Liver (tissue), 9 donors: ENCODE measurements around the gene ZNF335. TPM values are rescaled to one million over a fixed set of nuclear protein-coding genes. Genes with fewer than 3 reads are reported as not detected.

Experiments used
- DNase-seq: peaks from one replicate; pipeline ENCODE4 v3.0.0-alpha.2; 2017; ENCODE audit warnings: low spot score
- H3K27ac ChIP-seq, 2 donors: one replicate each; pipeline ENCODE4 v1.7.0; 2013; ENCODE audit warnings: inconsistent platforms in 2 of 2, low read length in 2 of 2, control low read depth in 1 of 2, low read depth in 1 of 2, mild to moderate bottlenecking in 1 of 2
- H3K27me3 ChIP-seq, 4 donors: one replicate each; pipeline versions ENCODE4 v1.6.1 to v1.7.0; 2013; ENCODE audit warnings: low read length in 3 of 4, inconsistent platforms in 1 of 4, mild to moderate bottlenecking in 1 of 4, moderate library complexity in 1 of 4; ENCODE audit not compliant: control insufficient read depth in 4 of 4, insufficient read depth in 4 of 4
- H3K36me3 ChIP-seq, 4 donors: one replicate each; pipeline versions ENCODE4 v1.6.1 to v1.7.0; 2013; ENCODE audit warnings: low read length in 3 of 4, mild to moderate bottlenecking in 3 of 4, low read depth in 1 of 4, moderate library complexity in 1 of 4; ENCODE audit not compliant: control insufficient read depth in 4 of 4, insufficient read depth in 3 of 4
- H3K4me1 ChIP-seq, 4 donors: one replicate each; pipeline versions ENCODE4 v1.6.1 to v1.7.0; 2013; ENCODE audit warnings: low read length in 3 of 4, mild to moderate bottlenecking in 3 of 4, moderate library complexity in 1 of 4; ENCODE audit not compliant: control insufficient read depth in 4 of 4, insufficient read depth in 4 of 4
- H3K4me3 ChIP-seq, 3 donors: one replicate each; pipeline versions ENCODE4 v1.6.1 to v1.7.0; 2013; ENCODE audit warnings: low read length in 3 of 3, control low read depth in 1 of 3, low read depth in 1 of 3, mild to moderate bottlenecking in 1 of 3
- H3K9ac ChIP-seq, 2 donors: one replicate each; pipeline ENCODE4 v1.7.0; 2013; ENCODE audit warnings: low read length in 2 of 2, mild to moderate bottlenecking in 2 of 2, moderate library complexity in 2 of 2, control low read depth in 1 of 2, low read depth in 1 of 2
- H3K9me3 ChIP-seq, 4 donors: one replicate each; pipeline versions ENCODE4 v1.6.1 to v1.7.0; 2013; ENCODE audit warnings: low read length in 3 of 4; ENCODE audit not compliant: control insufficient read depth in 4 of 4
- ATF3 ChIP-seq: IDR thresholded peaks from 2 replicates; pipeline ENCODE4 v1.6.1; 2016; ENCODE audit warnings: antibody characterized with exemption
- CTCF ChIP-seq: fragments of 150-350 bp; IDR thresholded peaks from 2 replicates; pipeline ENCODE4 v1.5.1; 2017; ENCODE audit warnings: improper control_type of control experiment, low read depth, low read length; ENCODE audit not compliant: missing input control
- EGR1 ChIP-seq, 2 donors: IDR thresholded peaks; 2 replicates each; pipeline ENCODE4 v1.6.1; 2016 to 2018; ENCODE audit warnings: antibody characterized with exemption in 2 of 2, low read depth in 2 of 2
- FOXA1 ChIP-seq: IDR thresholded peaks from 2 replicates; pipeline ENCODE4 v1.6.1; 2016; ENCODE audit warnings: antibody characterized with exemption
- FOXA2 ChIP-seq: IDR thresholded peaks from 2 replicates; pipeline ENCODE4 v1.6.1; 2016; ENCODE audit warnings: antibody characterized with exemption
- GABPA ChIP-seq, 2 donors: IDR thresholded peaks in 1 of 2; conservative IDR thresholded peaks in 1 of 2; 2 replicates each; pipeline ENCODE4 v1.6.1; 2016; ENCODE audit warnings: antibody characterized with exemption in 2 of 2, mild to moderate bottlenecking in 1 of 2, moderate library complexity in 1 of 2
- HNF4A ChIP-seq, 2 donors: conservative IDR thresholded peaks; 2 replicates each; pipeline ENCODE4 v1.6.1; 2016; ENCODE audit warnings: antibody characterized with exemption in 2 of 2, mild to moderate bottlenecking in 2 of 2
- HNF4G ChIP-seq: IDR thresholded peaks from 2 replicates; pipeline ENCODE4 v1.6.1; 2016; ENCODE audit warnings: antibody characterized with exemption
- JUND ChIP-seq, 2 donors: IDR thresholded peaks; 2 replicates each; pipeline ENCODE4 v1.6.1; 2016; ENCODE audit warnings: antibody characterized with exemption in 2 of 2
- MAX ChIP-seq: IDR thresholded peaks from 2 replicates; pipeline ENCODE4 v1.6.1; 2016; ENCODE audit warnings: antibody characterized with exemption
- NR2F2 ChIP-seq: IDR thresholded peaks from 2 replicates; pipeline ENCODE4 v1.6.1; 2016; ENCODE audit warnings: antibody characterized with exemption
- RAD21 ChIP-seq, 2 donors: IDR thresholded peaks; 2 replicates each; pipeline ENCODE4 v1.6.1; 2016; ENCODE audit warnings: antibody characterized with exemption in 2 of 2, mild to moderate bottlenecking in 2 of 2
- REST ChIP-seq: IDR thresholded peaks from 2 replicates; pipeline ENCODE4 v1.6.1; 2016; ENCODE audit warnings: antibody characterized with exemption, mild to moderate bottlenecking
- RXRA ChIP-seq, 2 donors: IDR thresholded peaks; 2 replicates each; pipeline ENCODE4 v1.6.1; 2017 to 2018; ENCODE audit warnings: antibody characterized with exemption in 2 of 2, mild to moderate bottlenecking in 1 of 2
- SP1 ChIP-seq: IDR thresholded peaks from 2 replicates; pipeline ENCODE4 v1.6.1; 2018; ENCODE audit warnings: antibody characterized with exemption, mild to moderate bottlenecking
- TAF1 ChIP-seq: conservative IDR thresholded peaks from 2 replicates; pipeline ENCODE4 v1.6.1; 2016; ENCODE audit warnings: antibody characterized with exemption, mild to moderate bottlenecking
- YY1 ChIP-seq: IDR thresholded peaks from 2 replicates; pipeline ENCODE4 v1.6.1; 2016; ENCODE audit warnings: antibody characterized with exemption, mild to moderate bottlenecking
- ZBTB33 ChIP-seq: IDR thresholded peaks from 2 replicates; pipeline ENCODE4 v1.6.1; 2016; ENCODE audit warnings: antibody characterized with exemption
- WGBS: extraction: QIAGEN DNeasy Blood & Tissue Kit; methylation state at CpG from one replicate; pipeline ENCODE4 v1.1.7; 2013; 5-methylcytosine and 5-hydroxymethylcytosine counted together
- polyA plus RNA-seq, 2 donors: library from polyadenylated mRNA; stranded (reverse) in 1 of 2; unstranded in 1 of 2; fragments of 200-250 nt in 1 of 2; fragments of >200 nt in 1 of 2; fragmentation: Nextera tagmentation in 1 of 2; extraction: Ambion mirVana in 1 of 2; gene quantifications; one replicate each; pipeline versions ENCODE4 v1.2.1 to v1.2.3, GENCODE V29; 2013 to 2015
- total RNA-seq, 2 donors: library from RNA; depleted of rRNA; stranded (reverse); fragments of >200 nt; gene quantifications; one replicate each; pipeline ENCODE4 v1.2.3, GENCODE V29; 2014
- donor health status: healthy.
- donor health status: healthy.
- donor health status: healthy.
- donor health status: healthy.
- donor health status: healthy.

Gene ZNF335
- total and polyA plus RNA-seq, 4 donors, result 3.0 to 14.6 (median 6.6) TPM

GRCh38 chr20:45927071-45927878 lies 44.7 kb downstream of the ZNF335 start:
- Histone ChIP-seq H3K9ac (no peak overlapping the region), H3K27ac (no peak overlapping the region), H3K4me3 (no peak overlapping the region), H3K36me3 (no peaks in the 10 kb centered on the region), H3K4me1 (peaks cover 4 to 25% (median 17%) of the 10 kb centered on the region in 4 donors), H3K9me3 (no peaks in the 10 kb centered on the region), H3K27me3 (no peaks in the 10 kb centered on the region)
- 45% methylated on average over 14 of the region's 14 CpGs for WGBS
- no peak for TF ChIP-seq NR2F2
- TF ChIP-seq MAX, result no peak
- no peak for TF ChIP-seq RAD21 (IDR thresholded peaks at IDR 0.05)
- no peak for TF ChIP-seq ATF3
- no peak for TF ChIP-seq EGR1 (IDR thresholded peaks at IDR 0.05; ENCODE audit: low read depth in 2 of 2)
- no peak for TF ChIP-seq REST
- no peak for TF ChIP-seq YY1
- TF ChIP-seq JUND (IDR thresholded peaks at IDR 0.05), result no peak
- TF ChIP-seq TAF1, result no peak
- no peak for TF ChIP-seq GABPA (IDR thresholded peaks at IDR 0.05 in 1 of 2, conservative IDR thresholded peaks at IDR 0.05 in 1 of 2)
- no peak for TF ChIP-seq HNF4G
- TF ChIP-seq CTCF, result no peak
- TF ChIP-seq SP1, result peak; percentile 47
- TF ChIP-seq FOXA2, result no peak
- TF ChIP-seq RXRA (IDR thresholded peaks at IDR 0.05), result peak; percentile 42 to 75
- peak; percentile 43 to 57 for TF ChIP-seq HNF4A (conservative IDR thresholded peaks at IDR 0.05)
- TF ChIP-seq ZBTB33, result no peak
- no peak for TF ChIP-seq FOXA1
- no peak for DNase-seq
